Neural cell (in vitro differentiated cells): ENCODE results near the gene MAGOHB. TPM values are rescaled to one million over a fixed set of nuclear protein-coding genes. Genes with fewer than 3 reads are reported as not detected.

Source experiments
- H2AFZ ChIP-seq: fragments of 200-600, 300-800 bp; sonication (generic), shearing (Covaris generic); 2 replicates; pipeline ENCODE4 v1.6.0; 2014; ENCODE audit warnings: low read depth, mild to moderate bottlenecking, antibody characterized with exemption, low read length, moderate library complexity
- H3F3A ChIP-seq: fragments of 200-600 bp; shearing (Covaris generic); 2 replicates; pipeline ENCODE4 v1.6.1; 2016; ENCODE audit warnings: mild to moderate bottlenecking, moderate library complexity, mixed read lengths, antibody characterized with exemption, low read length; ENCODE audit not compliant: insufficient read depth, poor library complexity, severe bottlenecking
- H3K27ac ChIP-seq: fragments of 200-600, 300-800 bp; sonication (generic), shearing (Covaris generic); 2 replicates; pipeline ENCODE4 v1.5.1; 2014; ENCODE audit warnings: mild to moderate bottlenecking, low read length, moderate library complexity
- H3K27me3 ChIP-seq: fragments of 300-800, 200-600 bp; sonication (generic), shearing (Covaris generic); 2 replicates; pipeline ENCODE4 v1.6.0; 2014; ENCODE audit warnings: mild to moderate bottlenecking, low read depth, low read length, moderate library complexity; ENCODE audit not compliant: insufficient read depth
- H3K36me3 ChIP-seq: fragments of 300-800, 200-600 bp; sonication (generic), shearing (Covaris generic); 2 replicates; pipeline ENCODE4 v1.5.1; 2014; ENCODE audit warnings: mild to moderate bottlenecking, antibody characterized with exemption, low read length, moderate library complexity; ENCODE audit not compliant: insufficient read depth
- H3K4me2 ChIP-seq: fragments of 300-800, 200-600 bp; sonication (generic), shearing (Covaris generic); 2 replicates; pipeline ENCODE4 v1.6.0; 2014; ENCODE audit warnings: mild to moderate bottlenecking, low read length
- H3K4me3 ChIP-seq: fragments of 300-800, 200-600 bp; sonication (generic), shearing (Covaris generic); 2 replicates; pipeline ENCODE4 v1.5.1; 2014; ENCODE audit warnings: mild to moderate bottlenecking, low read length, moderate library complexity
- H3K79me2 ChIP-seq: fragments of 200-600 bp; shearing (Covaris generic); replicated peaks from 2 replicates; pipeline ENCODE4 v1.6.0; 2014; ENCODE audit warnings: mild to moderate bottlenecking, low read length, moderate library complexity; ENCODE audit not compliant: insufficient read depth
- H3K9ac ChIP-seq: fragments of 300-800, 200-600 bp; sonication (generic), shearing (Covaris generic); 2 replicates; pipeline ENCODE4 v1.6.1; 2016; ENCODE audit warnings: mild to moderate bottlenecking, low read length, mixed read lengths
- H3K9me2 ChIP-seq: fragments of 200-600 bp; shearing (Covaris generic); 2 replicates; pipeline ENCODE4 v1.6.1; 2016; ENCODE audit warnings: mild to moderate bottlenecking, low read length, mixed read lengths; ENCODE audit not compliant: insufficient read depth
- H3K9me3 ChIP-seq: fragments of 200-600, 300-800 bp; sonication (generic), shearing (Covaris generic); 2 replicates; pipeline ENCODE4 v1.6.1; 2016; ENCODE audit warnings: mild to moderate bottlenecking, mixed run types, low read length, moderate library complexity, mixed read lengths
- H4K20me1 ChIP-seq: fragments of 200-600 bp; shearing (Covaris generic); 2 replicates; pipeline ENCODE4 v1.6.1; 2016; ENCODE audit warnings: mild to moderate bottlenecking, mixed run types; ENCODE audit not compliant: insufficient read depth
- EP300 ChIP-seq: fragments of 450-650 bp; conservative IDR thresholded peaks from 2 replicates; pipeline ENCODE4 v1.6.1; 2014; ENCODE audit warnings: antibody characterized with exemption, mild to moderate bottlenecking, moderate library complexity; ENCODE audit not compliant: poor library complexity, severe bottlenecking
- EZH2 ChIP-seq: fragments of 200-600, 300-800 bp; shearing (Covaris generic), sonication (generic); IDR thresholded peaks from 2 replicates; pipeline ENCODE4 v1.6.1; 2014; ENCODE audit warnings: antibody characterized with exemption, low read length, borderline replicate concordance, mild to moderate bottlenecking; ENCODE audit not compliant: insufficient read depth, poor library complexity, severe bottlenecking
- MXI1 ChIP-seq: fragments of 450-650 bp; conservative IDR thresholded peaks from 2 replicates; pipeline ENCODE4 v1.6.1; 2014; ENCODE audit warnings: antibody characterized with exemption, mild to moderate bottlenecking; ENCODE audit not compliant: poor library complexity, severe bottlenecking
- POLR2AphosphoS5 ChIP-seq: IDR thresholded peaks from 2 replicates; pipeline ENCODE4 v1.6.1; 2012
- RAD21 ChIP-seq: fragments of 450-650 bp; conservative IDR thresholded peaks from 2 replicates; pipeline ENCODE4 v1.6.1; 2014; ENCODE audit warnings: antibody characterized with exemption, mild to moderate bottlenecking, moderate library complexity
- SMC3 ChIP-seq: fragments of 450-650 bp; conservative IDR thresholded peaks from 2 replicates; pipeline ENCODE4 v1.6.1; 2014; ENCODE audit warnings: antibody characterized with exemption, mild to moderate bottlenecking, moderate library complexity; ENCODE audit not compliant: poor library complexity
- TAF1 ChIP-seq: IDR thresholded peaks from 2 replicates; pipeline ENCODE4 v1.6.1; 2012; ENCODE audit warnings: low read depth
- polyA minus RNA-seq: library from RNA; depleted of rRNA, polyadenylated mRNA; stranded (reverse); fragments of >200 nt; gene quantifications from 2 replicates; pipeline ENCODE4 v1.2.3, GENCODE V29; 2014
- polyA plus RNA-seq: library from polyadenylated mRNA; depleted of rRNA; stranded (reverse); fragments of >200 nt; gene quantifications from 2 replicates; pipeline ENCODE4 v1.2.3, GENCODE V29; 2014
- TF ChIP-seq, protein P1 (sequence below): fragments of 450-650 bp; IDR thresholded peaks from 2 replicates; pipeline ENCODE4 v1.5.1; 2014; ENCODE audit warnings: antibody characterized with exemption, mild to moderate bottlenecking, moderate library complexity; ENCODE audit not compliant: poor library complexity, severe bottlenecking
- TF ChIP-seq, protein P2 (sequence below): IDR thresholded peaks from 2 replicates; pipeline ENCODE4 v1.6.1; 2012; ENCODE audit warnings: borderline replicate concordance

The MAGOHB gene
- polyA plus RNA-seq (43.3 and 63.5 TPM in 2 replicates), polyA minus RNA-seq (25.1 and 30.3 TPM in 2 replicates)

DNA sequence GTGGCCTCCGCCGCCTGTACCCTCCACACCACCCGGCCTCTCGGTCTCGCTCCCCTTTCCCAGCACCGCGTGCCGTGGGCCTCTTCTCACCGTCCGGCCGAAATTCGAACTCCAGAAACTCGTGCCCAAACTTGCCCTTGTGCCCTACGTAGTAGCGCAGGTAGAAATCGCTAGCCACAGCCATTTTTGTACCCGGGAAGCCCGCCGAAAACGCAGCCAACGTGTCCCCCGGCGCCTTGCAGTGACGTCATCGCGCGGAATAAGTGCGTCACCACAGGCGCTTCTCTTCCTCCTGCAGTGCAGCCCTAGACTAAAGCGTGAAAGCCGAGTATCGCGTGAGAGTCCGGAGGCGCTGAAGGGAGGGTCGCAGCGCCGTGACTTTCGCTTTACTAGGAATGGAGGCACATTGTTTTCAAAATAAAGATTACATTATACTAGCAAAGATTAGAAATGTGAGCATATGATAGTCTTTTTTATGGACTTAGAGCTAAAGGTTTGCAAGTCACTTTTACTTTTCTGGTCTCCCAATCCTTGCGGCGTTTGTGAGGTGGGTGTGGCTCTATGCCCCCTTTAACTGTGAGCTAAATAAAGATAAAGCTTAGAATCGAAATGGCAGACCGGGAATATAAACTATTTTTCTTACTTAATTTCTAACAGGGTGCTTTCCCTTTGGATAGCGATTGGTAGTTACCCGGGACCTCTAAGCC lies at the start of gene MAGOHB:
Gene MAGOHB (minus strand): TSS at position 261 of the 707 bp plus-strand sequence. CDS start 77 bp downstream, at position 184.
- Histone ChIP-seq H4K20me1 (no peaks in the 10 kb centered on the region), H3K9me2 (no peaks in the 10 kb centered on the region), H3K9ac (peak within 1 kb of the TSS; percentile 72), H3F3A (no peaks in the 10 kb centered on the region), H3K27me3 (no peaks in the 10 kb centered on the region), H3K36me3 (no peaks in the 10 kb centered on the region), H3K27ac (peak within 1 kb of the TSS; percentile 65), H3K9me3 (no peaks in the 10 kb centered on the region), H3K4me2 (peak within 1 kb of the TSS; percentile 94), H2AFZ (peak within 1 kb of the TSS; percentile 81), H3K4me3 (peak within 1 kb of the TSS; percentile 84), H3K79me2 (peaks cover 14% of the 10 kb centered on the region)
- TF ChIP-seq RAD21 (peak; percentile 31), EP300 (peak; percentile 81), SMC3 (peak; percentile 41), TAF1 (peak; percentile 69), MXI1 (peak; percentile 99), POLR2AphosphoS5 (peak; percentile 92), EZH2 (no peak)
- TF ChIP-seq, protein P1, sequence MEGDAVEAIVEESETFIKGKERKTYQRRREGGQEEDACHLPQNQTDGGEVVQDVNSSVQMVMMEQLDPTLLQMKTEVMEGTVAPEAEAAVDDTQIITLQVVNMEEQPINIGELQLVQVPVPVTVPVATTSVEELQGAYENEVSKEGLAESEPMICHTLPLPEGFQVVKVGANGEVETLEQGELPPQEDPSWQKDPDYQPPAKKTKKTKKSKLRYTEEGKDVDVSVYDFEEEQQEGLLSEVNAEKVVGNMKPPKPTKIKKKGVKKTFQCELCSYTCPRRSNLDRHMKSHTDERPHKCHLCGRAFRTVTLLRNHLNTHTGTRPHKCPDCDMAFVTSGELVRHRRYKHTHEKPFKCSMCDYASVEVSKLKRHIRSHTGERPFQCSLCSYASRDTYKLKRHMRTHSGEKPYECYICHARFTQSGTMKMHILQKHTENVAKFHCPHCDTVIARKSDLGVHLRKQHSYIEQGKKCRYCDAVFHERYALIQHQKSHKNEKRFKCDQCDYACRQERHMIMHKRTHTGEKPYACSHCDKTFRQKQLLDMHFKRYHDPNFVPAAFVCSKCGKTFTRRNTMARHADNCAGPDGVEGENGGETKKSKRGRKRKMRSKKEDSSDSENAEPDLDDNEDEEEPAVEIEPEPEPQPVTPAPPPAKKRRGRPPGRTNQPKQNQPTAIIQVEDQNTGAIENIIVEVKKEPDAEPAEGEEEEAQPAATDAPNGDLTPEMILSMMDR = no peak
- TF ChIP-seq, protein P2, sequence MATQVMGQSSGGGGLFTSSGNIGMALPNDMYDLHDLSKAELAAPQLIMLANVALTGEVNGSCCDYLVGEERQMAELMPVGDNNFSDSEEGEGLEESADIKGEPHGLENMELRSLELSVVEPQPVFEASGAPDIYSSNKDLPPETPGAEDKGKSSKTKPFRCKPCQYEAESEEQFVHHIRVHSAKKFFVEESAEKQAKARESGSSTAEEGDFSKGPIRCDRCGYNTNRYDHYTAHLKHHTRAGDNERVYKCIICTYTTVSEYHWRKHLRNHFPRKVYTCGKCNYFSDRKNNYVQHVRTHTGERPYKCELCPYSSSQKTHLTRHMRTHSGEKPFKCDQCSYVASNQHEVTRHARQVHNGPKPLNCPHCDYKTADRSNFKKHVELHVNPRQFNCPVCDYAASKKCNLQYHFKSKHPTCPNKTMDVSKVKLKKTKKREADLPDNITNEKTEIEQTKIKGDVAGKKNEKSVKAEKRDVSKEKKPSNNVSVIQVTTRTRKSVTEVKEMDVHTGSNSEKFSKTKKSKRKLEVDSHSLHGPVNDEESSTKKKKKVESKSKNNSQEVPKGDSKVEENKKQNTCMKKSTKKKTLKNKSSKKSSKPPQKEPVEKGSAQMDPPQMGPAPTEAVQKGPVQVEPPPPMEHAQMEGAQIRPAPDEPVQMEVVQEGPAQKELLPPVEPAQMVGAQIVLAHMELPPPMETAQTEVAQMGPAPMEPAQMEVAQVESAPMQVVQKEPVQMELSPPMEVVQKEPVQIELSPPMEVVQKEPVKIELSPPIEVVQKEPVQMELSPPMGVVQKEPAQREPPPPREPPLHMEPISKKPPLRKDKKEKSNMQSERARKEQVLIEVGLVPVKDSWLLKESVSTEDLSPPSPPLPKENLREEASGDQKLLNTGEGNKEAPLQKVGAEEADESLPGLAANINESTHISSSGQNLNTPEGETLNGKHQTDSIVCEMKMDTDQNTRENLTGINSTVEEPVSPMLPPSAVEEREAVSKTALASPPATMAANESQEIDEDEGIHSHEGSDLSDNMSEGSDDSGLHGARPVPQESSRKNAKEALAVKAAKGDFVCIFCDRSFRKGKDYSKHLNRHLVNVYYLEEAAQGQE = peak; percentile 54

DNA sequence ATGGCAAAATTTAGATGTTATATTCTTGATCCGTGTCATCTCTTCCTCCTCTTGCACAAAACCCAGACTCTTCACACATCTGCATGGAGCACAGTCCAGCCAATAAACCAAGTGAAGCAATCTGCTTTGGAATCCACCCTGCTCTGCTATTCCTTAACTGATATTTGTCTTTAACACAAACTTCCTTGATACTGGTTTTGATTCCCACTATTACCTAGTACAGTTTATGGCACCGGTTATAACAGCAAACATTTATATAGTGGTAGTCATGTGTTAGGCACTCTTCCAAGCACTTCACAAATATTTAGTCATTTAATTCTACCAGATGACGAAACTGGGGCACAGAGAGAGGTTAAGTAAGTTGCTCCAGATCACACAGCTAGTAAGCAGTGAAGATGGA lies 47.9 kb upstream of the MAGOHB start:
- Histone ChIP-seq H3K4me2 (no peak overlapping the region), H3F3A (no peaks in the 10 kb centered on the region), H3K27ac (no peak overlapping the region), H3K79me2 (no peaks in the 10 kb centered on the region), H3K9ac (no peak overlapping the region), H2AFZ (no peak overlapping the region), H3K9me2 (no peaks in the 10 kb centered on the region), H3K36me3 (no peaks in the 10 kb centered on the region), H3K9me3 (no peaks in the 10 kb centered on the region), H3K4me3 (no peak overlapping the region), H3K27me3 (no peaks in the 10 kb centered on the region), H4K20me1 (no peaks in the 10 kb centered on the region)
- TF ChIP-seq SMC3 (no peak), POLR2AphosphoS5 (no peak), EZH2 (no peak)
- TF ChIP-seq, protein P2 = no peak
- TF ChIP-seq, protein P1 = no peak
